Measurements from ENCODE around the gene CRYZL1.

The CRYZL1 gene

GRCh38 chr21:33641352-33642026 is at the start of gene CRYZL1:
Gene CRYZL1, minus strand, starts transcription at chr21:33641741. Its CDS starts 10,190 bp downstream, at chr21:33631551.
- peak within 1 kb of the TSS; percentile 78 for H2AFZ ChIP-seq (ENCODE audit: low read depth, low read length)
- peak within 1 kb of the TSS; percentile 88 for H3K4me2 ChIP-seq (ENCODE audit: low read length)
- no peaks in the 10 kb centered on the region for H4K20me1 ChIP-seq (ENCODE audit: insufficient read depth, low read length)

GRCh38 chr21:33690874-33691273 is 49.3 kb upstream of the CRYZL1 start:
- H3K36me3 ChIP-seq (replicated peaks; ENCODE audit: low read depth, low read length), result no peaks in the 10 kb centered on the region
- H3K4me1 ChIP-seq (ENCODE audit: low read length), result peaks cover 10% of the 10 kb centered on the region
- H3K27ac ChIP-seq (ENCODE audit: low read length), result no peak overlapping the region
- H3K27me3 ChIP-seq (ENCODE audit: low read depth, low read length), result no peaks in the 10 kb centered on the region
- H3K79me2 ChIP-seq (ENCODE audit: low read length), result no peaks in the 10 kb centered on the region
- no peak overlapping the region for H3K9ac ChIP-seq (ENCODE audit: low read length)
- TF ChIP-seq CTCF (IDR thresholded peaks at IDR 0.05; ENCODE audit: low read depth, low read length), result no peak
- no peak for TF ChIP-seq EZH2phosphoT487 (IDR thresholded peaks at IDR 0.05; ENCODE audit: low read depth)
- no peaks in the 10 kb centered on the region for H3K9me3 ChIP-seq (ENCODE audit: insufficient read depth, low read length)
- no peaks in the 10 kb centered on the region for H4K20me1 ChIP-seq (ENCODE audit: insufficient read depth, low read length)
- H3K4me2 ChIP-seq (ENCODE audit: low read length), result no peak overlapping the region
- no peak overlapping the region for H2AFZ ChIP-seq (ENCODE audit: low read depth, low read length)
- H3K4me3 ChIP-seq (ENCODE audit: low read length), result no peak overlapping the region

More at GRCh38 chr21:33641352-33642026, at the start of gene CRYZL1:
- Histone ChIP-seq H3K4me3 (ENCODE audit: low read length) (peak within 1 kb of the TSS; percentile 92), H3K27ac (ENCODE audit: low read length) (peak within 1 kb of the TSS; percentile 79), H3K4me1 (ENCODE audit: low read length) (peaks cover 9% of the 10 kb centered on the region), H3K9me3 (ENCODE audit: insufficient read depth, low read length) (no peaks in the 10 kb centered on the region), H3K36me3 (replicated peaks; ENCODE audit: low read depth, low read length) (no peaks in the 10 kb centered on the region), H3K27me3 (ENCODE audit: low read depth, low read length) (peaks cover 3% of the 10 kb centered on the region; the same call in 1 of the 2 replicates), H3K79me2 (ENCODE audit: low read length) (peaks cover 17% of the 10 kb centered on the region), H3K9ac (ENCODE audit: low read length) (peak within 1 kb of the TSS; percentile 96)
- TF ChIP-seq EZH2phosphoT487 (IDR thresholded peaks at IDR 0.05; ENCODE audit: low read depth) (no peak), CTCF (IDR thresholded peaks at IDR 0.05; ENCODE audit: low read depth, low read length) (no peak)

GRCh38 chr21:33688353-33688752 is 46.8 kb upstream of the CRYZL1 start:
- no peaks in the 10 kb centered on the region for H4K20me1 ChIP-seq (ENCODE audit: insufficient read depth, low read length)
- no peak overlapping the region for H2AFZ ChIP-seq (ENCODE audit: low read depth, low read length)
- no peaks in the 10 kb centered on the region for H3K79me2 ChIP-seq (ENCODE audit: low read length)
- no peak overlapping the region for H3K9ac ChIP-seq (ENCODE audit: low read length)
- H3K9me3 ChIP-seq (ENCODE audit: insufficient read depth, low read length), result no peaks in the 10 kb centered on the region
- no peak for TF ChIP-seq CTCF (IDR thresholded peaks at IDR 0.05; ENCODE audit: low read depth, low read length)
- no peak for TF ChIP-seq EZH2phosphoT487 (IDR thresholded peaks at IDR 0.05; ENCODE audit: low read depth)
- no peaks in the 10 kb centered on the region for H3K36me3 ChIP-seq (replicated peaks; ENCODE audit: low read depth, low read length)
- no peak overlapping the region for H3K27ac ChIP-seq (ENCODE audit: low read length)
- no peak overlapping the region for H3K4me3 ChIP-seq (ENCODE audit: low read length)
- H3K4me1 ChIP-seq (ENCODE audit: low read length), result peaks cover 24% of the 10 kb centered on the region
- no peaks in the 10 kb centered on the region for H3K27me3 ChIP-seq (ENCODE audit: low read depth, low read length)
- H3K4me2 ChIP-seq (ENCODE audit: low read length), result no peak overlapping the region

GRCh38 chr21:33687634-33688033 is 46.1 kb upstream of the CRYZL1 start:
- no peaks in the 10 kb centered on the region for H4K20me1 ChIP-seq (ENCODE audit: insufficient read depth, low read length)
- no peaks in the 10 kb centered on the region for H3K79me2 ChIP-seq (ENCODE audit: low read length)
- H3K4me2 ChIP-seq (ENCODE audit: low read length), result no peak overlapping the region

More at GRCh38 chr21:33687634-33688033, 46.1 kb upstream of the CRYZL1 start:
- H3K4me1 ChIP-seq (ENCODE audit: low read length), result peaks cover 26% of the 10 kb centered on the region
- TF ChIP-seq EZH2phosphoT487 (IDR thresholded peaks at IDR 0.05; ENCODE audit: low read depth) (no peak), CTCF (IDR thresholded peaks at IDR 0.05; ENCODE audit: low read depth, low read length) (no peak)
- no peaks in the 10 kb centered on the region for H3K27me3 ChIP-seq (ENCODE audit: low read depth, low read length)
- H3K27ac ChIP-seq (ENCODE audit: low read length), result no peak overlapping the region
- no peak overlapping the region for H2AFZ ChIP-seq (ENCODE audit: low read depth, low read length)
- H3K4me3 ChIP-seq (ENCODE audit: low read length), result no peak overlapping the region
- no peaks in the 10 kb centered on the region for H3K9me3 ChIP-seq (ENCODE audit: insufficient read depth, low read length)
- H3K9ac ChIP-seq (ENCODE audit: low read length), result no peak overlapping the region
- no peaks in the 10 kb centered on the region for H3K36me3 ChIP-seq (replicated peaks; ENCODE audit: low read depth, low read length)

All from OCI-LY3 (cell line).